ENCODE measurements around the gene DYNC1H1.

Gene DYNC1H1

DNA sequence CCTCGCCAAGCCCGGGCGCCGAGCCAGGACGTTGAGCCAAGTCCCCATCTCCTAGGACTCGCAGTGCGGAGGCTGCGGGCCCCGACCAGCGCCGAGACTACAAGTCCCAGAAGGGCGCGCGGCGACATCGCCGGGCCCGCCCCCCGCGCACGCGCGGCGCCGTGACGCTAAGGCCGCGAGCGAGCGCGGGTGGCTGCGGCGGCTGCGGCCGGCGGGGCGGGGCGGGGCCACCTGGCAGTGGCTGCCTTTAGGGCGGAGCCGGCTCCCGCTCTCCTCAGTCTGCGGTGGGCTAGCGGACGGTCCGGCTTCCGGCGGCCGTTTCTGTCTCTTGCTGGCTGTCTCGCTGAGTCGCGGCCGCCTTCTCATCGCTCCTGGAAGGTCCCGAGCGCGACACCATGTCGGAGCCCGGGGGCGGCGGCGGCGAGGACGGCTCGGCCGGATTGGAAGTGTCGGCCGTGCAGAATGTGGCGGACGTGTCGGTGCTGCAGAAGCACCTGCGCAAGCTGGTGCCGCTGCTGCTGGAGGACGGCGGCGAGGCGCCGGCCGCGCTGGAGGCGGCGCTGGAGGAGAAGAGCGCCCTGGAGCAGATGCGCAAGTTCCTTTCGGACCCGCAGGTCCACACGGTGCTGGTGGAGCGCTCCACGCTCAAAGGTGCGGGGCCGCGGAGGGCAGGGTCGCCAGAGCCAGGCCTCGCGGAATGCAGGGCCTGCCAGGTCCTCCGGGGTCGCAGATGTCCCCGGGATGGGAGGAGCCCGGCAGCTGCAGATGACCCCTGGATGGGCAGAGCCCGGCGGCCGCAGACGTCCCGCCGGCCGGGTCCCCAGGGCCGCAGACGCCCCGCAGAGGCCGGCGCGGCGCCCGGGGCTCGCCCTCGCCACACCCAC is at the start of gene DYNC1H1:
DYNC1H1 (plus strand) TSS at position 277 of the 884 bp plus-strand sequence; CDS start at position 396, 119 bp downstream.
- peak; percentile 97 for DNase-seq

GRCh38 chr14:101915871-101916815 is 48.2 kb upstream of the DYNC1H1 start:
- no peak for DNase-seq

- DNase-seq = no peak
These were observed 47.5 kb upstream of the DYNC1H1 start for GRCh38 chr14:101916816-101917412.

- DNase-seq = no peak
These were observed 46.9 kb upstream of the DYNC1H1 start for GRCh38 chr14:101917413-101918017.

DNA sequence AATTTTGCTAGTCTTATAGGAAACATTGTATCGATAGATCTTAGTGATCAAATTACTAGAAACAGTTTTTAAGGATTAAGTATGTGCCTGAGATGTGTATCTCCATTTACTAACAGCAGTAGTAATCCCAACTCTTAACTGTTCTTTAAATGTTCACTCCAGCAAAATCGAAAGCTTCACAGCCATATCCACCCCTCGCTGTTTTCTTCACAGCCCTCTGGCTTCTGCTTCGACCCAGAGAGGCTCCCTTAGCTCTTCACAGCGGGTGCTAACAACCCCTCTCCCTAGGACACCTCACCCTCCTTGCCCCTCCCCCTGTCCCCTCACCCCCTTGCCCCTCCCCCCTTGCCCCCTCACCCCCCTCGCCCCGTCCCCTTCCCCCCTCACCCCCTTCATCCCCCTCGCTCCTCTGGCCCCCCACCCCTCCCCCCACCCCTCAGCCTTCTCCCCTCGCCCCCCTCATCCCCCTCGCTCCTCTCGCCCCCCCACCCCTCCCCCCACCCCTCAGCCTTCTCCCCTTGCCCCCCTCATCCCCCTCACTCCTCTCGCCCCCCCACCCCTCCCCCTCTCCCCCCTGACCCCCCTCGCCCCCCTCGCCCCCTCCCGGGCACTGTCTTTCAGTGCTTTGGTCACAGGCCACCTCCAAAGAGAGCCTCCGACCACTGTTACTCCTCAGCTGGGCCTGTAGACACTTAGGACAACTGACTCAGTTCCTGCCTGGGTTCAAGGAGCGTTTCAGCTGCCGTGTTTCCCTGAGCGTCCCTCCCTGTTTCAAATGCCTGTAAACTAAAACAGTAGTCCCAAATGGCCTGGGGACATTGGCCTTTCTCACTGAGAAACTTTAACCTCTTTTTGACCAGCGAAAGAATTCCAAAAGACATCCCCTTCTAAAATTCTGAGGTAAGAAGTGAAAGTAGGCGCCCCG is 46.0 kb upstream of the DYNC1H1 start:
- DNase-seq = no peak

DNA sequence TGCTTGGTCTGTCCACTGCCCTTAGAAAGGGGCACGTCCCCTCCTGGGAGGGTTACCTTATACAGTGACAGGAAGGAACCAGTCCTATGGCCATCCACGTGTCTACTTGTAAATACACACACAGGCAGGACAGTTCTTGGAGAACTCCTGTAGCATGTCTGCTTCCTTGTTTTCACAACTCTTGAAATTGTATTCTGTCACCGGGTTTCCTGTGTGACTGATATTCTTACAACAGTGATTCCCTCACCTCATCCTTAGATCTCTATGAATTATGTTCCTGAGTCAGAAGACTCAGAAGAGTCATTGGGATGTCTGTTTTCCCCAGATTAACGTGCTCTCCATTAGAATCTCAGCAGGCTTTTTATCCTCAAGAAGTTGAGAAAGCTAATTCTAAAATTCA is 44.1 kb upstream of the DYNC1H1 start:
- DNase-seq = no peak

DNA sequence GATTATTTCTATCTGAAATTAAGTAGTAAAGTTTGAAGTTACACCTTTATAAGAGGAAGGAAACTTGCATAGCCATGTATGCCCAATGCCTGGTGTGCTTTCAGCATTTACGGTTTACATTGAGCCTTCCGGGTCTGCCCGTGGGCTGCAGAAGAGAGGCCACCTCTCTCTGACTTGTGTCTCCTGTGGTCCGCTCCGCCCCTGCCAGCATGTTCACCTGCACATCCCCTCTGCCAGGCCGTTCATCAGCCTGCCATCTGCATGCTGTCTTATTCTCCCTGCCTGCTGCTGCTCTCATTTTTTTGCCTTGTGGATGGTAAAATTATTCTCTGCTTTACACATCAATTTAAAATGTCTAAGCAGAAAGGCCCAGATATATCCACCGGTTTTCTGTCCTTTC is 41.5 kb upstream of the DYNC1H1 start:
- no peak for DNase-seq

GRCh38 chr14:101925152-101925551 is 39.2 kb upstream of the DYNC1H1 start:
- DNase-seq = no peak

DNA sequence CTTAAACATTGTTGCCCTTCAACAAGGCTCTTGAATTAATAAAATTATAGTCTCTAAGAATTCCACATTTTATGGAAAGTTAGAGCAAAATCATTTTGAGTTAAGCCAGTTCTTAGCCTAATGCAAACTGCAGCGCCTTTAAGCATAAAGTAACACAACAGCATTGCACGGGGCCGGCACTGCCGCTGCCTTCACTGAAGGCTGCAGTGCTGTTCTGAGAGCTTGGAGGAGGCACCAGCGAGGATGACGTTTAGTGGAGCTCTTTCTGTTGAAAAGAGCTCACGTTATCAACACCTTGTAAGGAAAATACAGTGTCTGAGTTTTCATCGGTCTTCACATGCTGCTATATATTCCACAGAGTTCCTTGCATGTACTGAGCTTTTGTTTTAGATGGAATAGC is 38.3 kb upstream of the DYNC1H1 start:
- no peak for DNase-seq

- DNase-seq = no peak
These were observed 37.8 kb upstream of the DYNC1H1 start for GRCh38 chr14:101926620-101927019.

- no peak for DNase-seq
These were observed 36.5 kb upstream of the DYNC1H1 start for GRCh38 chr14:101927859-101928258.

DNA sequence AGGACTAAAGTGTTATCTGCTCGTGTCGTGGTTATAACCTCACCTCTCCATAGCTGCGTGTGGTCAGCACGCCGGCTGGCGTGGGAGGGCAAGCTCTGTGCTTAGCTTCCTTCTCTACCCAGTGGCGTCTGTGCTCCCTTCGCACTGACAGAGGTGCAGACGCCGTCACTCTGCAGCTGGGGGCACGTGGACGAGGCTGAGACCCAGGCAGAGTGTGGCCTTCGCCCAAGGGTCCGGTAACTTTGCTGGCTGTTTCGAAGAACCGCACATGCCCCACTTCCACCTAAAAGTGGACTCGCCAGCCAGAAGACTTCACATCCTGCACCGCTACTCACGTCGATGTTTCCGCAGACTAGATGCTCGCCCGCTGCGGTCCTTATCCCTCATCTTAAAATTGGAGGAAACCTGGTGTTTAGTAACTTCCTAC is 35.9 kb upstream of the DYNC1H1 start:
- DNase-seq = no peak

DNA sequence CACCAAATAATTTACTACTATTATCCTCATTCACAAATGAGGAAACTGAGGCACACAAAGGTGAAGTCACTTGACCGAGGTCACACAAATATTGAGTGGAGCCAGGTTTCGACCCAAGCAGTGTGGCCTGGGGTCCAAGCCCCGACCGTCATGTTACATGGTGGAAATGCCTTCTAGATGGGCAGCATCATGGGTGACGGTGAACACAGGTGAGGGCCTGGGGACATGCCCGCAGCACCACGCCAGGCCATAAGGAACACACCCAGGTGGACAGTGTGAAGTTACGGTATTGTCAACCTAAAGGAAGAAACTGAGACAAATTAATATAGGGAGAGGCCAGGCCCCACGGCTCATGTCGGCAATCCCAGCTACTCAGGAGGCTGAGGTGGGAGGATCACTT is 35.3 kb upstream of the DYNC1H1 start:
- DNase-seq = no peak

- no peak for DNase-seq
These were observed 34.4 kb upstream of the DYNC1H1 start for GRCh38 chr14:101929946-101930345.

DNA sequence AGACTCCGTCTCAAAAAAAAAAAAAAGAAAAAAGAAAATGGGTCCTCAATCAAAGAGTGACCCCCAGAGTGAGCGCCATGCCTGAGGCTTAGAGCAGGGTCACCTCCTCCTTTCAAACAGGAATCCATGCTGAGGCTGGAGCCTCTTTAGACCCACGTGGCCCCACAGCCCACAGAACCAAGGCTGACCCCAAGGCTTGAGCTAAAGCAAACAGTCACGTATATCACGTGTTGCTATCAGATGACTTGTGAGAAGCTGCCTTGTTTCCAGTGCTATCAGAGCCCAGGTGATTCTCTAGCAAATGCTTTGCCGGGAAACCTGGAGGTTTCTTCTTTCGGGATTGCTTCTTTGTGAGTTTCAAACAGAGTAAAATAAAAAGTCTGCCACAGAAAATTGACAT is 31.7 kb upstream of the DYNC1H1 start:
- no peak for DNase-seq

DNA sequence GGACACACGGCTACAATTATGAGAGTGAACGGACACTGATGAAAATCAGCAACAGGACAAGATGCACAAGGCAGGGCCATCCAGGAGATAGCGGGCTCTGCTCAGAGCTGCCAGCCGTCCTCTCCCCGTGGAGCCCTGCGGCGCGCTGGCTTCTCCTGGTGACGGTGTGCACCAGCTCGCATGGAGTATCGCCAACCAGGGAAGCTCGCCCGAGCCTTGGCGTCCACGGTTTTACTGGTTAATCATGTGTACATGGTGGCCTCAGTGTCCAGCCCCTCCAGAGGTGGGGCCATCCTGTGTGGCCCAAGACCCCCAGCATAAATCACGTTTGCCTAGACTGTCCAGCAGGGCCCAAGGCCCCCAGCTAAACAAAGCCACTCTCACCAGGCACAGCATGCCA is 31.2 kb upstream of the DYNC1H1 start:
- DNase-seq = no peak

- DNase-seq = no peak
These were observed 29.7 kb upstream of the DYNC1H1 start for GRCh38 chr14:101934601-101935150.

DNA sequence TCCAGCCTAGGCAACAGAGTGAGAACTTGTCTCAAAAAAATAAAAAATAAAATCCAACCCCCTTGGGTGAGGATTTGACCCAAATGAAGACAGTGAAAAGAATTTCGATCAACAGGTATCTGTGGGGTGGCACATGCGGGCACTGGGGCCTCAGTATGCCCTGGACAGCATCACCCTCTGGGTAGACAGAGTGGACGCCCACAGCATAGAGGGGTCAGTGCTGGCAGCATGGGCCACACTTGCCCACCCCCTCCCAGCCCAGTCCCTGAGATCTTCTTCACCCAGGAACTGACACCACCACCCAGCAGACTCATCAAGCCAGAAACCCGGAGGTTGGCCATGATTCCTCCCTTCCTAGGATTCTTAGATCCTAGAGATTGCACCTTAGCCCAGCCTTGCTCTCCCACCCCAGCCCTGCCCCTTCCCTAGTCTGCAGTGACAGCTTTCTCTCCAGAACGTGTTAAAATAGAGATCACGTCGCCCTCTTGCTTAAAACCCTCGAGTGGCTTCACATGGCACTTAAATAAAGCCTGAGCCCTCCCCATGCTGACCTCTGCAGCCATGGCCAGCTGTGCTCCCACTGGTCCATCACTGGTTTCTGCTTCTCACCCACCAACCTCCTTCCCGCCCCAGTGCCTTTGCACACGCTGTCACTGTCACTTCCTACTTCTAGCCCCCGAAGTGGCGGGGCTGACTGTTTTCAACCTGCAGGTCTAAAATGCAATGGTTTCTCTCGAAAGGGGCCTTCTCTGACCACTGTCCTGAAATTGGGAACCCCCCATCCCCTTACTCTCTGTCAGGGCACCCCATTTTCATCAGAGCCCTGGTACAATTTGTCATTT is 26.2 kb upstream of the DYNC1H1 start:
- no peak for DNase-seq

GRCh38 chr14:101939646-101940170 is 24.7 kb upstream of the DYNC1H1 start:
- DNase-seq = no peak

GRCh38 chr14:101944451-101944850 is 19.9 kb upstream of the DYNC1H1 start:
- no peak for DNase-seq

Data from NCI-H1105 treated with DMSO at 0.1 percent for 48 hours (cell line).